ENCODE data around the gene UBAP1. TPM values are rescaled to one million over a fixed set of nuclear protein-coding genes. Genes with fewer than 3 reads are reported as not detected.
"Not testable (repeated sequence)": the region's sequence is repeated elsewhere in the genome, so short reads cannot be mapped to it uniquely, and the experiment has no call there.

UBAP1 gene
- total RNA-seq, 1 donor from 2014 or later, result 35.8 TPM

DNA sequence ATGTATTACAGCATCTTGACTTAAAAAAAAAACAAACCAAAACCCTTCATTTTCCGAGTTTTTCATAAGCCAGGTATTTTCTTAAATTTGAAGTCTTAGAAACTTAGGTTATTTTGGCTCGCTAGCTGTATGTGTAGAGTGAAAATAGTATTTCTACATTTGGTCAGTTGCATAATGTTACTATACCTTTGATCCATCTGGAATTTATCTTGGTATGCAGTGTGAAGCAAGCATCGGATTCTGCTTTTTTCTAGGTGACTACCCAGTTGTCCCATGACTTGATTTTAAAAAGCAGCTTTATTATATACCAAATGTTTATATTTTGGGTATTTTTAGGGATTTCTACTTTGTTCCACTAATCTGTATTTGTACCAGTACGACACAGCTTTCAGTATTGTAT lies 27.7 kb downstream of the UBAP1 start:
- no peak for DNase-seq (ENCODE audit: low read depth, low spot score)
- Mint-ChIP-seq H3K4me1 (peaks cover 3% of the 10 kb centered on the region), H3K27me3 (ENCODE audit: low read depth) (no peaks in the 10 kb centered on the region), H3K27ac (ENCODE audit: unreplicated experiment) (no peak overlapping the region), H3K4me3 (no peak overlapping the region), H3K36me3 (ENCODE audit: low read depth) (no peaks in the 10 kb centered on the region), H3K9me3 (no peaks in the 10 kb centered on the region)
- TF ChIP-seq, protein P1, sequence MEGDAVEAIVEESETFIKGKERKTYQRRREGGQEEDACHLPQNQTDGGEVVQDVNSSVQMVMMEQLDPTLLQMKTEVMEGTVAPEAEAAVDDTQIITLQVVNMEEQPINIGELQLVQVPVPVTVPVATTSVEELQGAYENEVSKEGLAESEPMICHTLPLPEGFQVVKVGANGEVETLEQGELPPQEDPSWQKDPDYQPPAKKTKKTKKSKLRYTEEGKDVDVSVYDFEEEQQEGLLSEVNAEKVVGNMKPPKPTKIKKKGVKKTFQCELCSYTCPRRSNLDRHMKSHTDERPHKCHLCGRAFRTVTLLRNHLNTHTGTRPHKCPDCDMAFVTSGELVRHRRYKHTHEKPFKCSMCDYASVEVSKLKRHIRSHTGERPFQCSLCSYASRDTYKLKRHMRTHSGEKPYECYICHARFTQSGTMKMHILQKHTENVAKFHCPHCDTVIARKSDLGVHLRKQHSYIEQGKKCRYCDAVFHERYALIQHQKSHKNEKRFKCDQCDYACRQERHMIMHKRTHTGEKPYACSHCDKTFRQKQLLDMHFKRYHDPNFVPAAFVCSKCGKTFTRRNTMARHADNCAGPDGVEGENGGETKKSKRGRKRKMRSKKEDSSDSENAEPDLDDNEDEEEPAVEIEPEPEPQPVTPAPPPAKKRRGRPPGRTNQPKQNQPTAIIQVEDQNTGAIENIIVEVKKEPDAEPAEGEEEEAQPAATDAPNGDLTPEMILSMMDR (conservative IDR thresholded peaks at IDR 0.05), result no peak

DNA sequence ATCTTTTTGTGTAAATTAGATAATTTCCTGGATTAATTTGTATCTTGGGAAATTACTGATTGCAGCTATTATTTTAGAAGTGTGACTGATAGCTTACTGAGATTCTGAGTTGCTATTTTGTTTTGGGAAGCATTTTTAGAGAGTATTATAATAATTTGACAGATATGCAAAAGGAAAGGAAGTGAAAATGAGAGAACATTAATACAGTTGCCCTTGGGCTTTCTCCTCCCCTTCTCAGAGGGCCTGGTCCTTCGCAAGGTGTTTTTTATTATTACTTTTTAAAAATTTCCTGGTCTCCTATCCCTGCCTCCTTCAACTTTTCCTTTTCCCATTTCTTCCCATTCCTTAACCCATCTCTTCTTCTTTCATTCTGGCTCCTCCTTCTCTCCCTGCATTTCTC lies 32.6 kb downstream of the UBAP1 start:
- Mint-ChIP-seq H3K9me3 (no peaks in the 10 kb centered on the region), H3K4me1 (peaks cover 3% of the 10 kb centered on the region), H3K4me3 (no peak overlapping the region), H3K27ac (ENCODE audit: unreplicated experiment) (no peak overlapping the region), H3K27me3 (ENCODE audit: low read depth) (no peaks in the 10 kb centered on the region), H3K36me3 (ENCODE audit: low read depth) (peaks cover 4% of the 10 kb centered on the region)
- TF ChIP-seq, protein P1 (conservative IDR thresholded peaks at IDR 0.05), result no peak
- DNase-seq (ENCODE audit: low read depth, low spot score), result no peak

DNA sequence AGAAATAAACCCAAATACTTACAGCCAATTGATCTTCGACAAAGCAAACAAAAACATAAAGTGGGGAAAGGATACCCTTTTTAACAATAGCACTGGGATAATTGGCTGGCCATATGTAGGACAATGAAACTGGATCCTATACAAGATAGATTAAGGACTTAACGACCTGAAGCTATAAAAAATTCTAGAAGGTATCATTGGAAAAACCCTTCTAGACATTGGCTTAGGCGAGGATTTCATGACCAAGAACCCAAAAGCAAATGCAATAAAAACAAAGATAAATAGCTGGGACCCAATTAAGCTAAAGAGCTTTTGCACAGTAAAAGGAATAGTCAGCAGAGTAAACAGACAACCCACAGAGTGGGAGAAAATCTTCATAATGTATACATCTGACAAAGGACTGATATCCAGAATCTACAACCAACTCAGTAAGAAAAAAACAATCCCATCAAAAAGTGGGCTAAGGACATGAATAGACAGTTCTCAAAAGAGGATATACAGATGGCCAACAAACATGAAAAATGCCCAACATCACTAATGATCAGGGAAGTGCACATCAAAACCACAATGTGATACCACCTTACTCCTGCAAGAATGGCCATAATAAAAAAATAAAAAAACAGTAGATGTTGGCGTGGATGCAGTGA lies 35.6 kb downstream of the UBAP1 start:
- H3K4me1 Mint-ChIP-seq; DNase-seq (ENCODE audit: low read depth, low spot score); H3K36me3 Mint-ChIP-seq (ENCODE audit: low read depth); H3K9me3 Mint-ChIP-seq; H3K27me3 Mint-ChIP-seq (ENCODE audit: low read depth); H3K4me3 Mint-ChIP-seq; H3K27ac Mint-ChIP-seq (ENCODE audit: unreplicated experiment): not testable (repeated sequence)

DNA sequence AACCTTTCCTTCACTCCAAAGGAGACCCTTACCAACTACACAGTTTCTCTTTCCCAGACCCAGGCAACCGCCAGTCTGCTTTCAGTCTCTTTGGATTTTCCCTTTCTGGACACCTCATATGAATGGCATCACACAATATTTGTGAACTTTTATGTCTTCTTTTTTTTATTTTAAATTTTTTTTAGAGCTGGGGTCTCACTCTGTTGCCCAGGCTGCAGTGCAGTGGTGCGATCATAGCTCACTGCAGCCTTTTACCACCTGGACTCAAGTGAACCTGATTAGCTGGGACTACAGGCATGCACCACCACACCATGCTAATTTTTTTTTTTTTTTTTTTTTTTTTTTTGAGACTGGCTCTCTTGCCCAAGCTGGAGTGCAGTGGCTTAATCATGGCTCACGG lies 37.5 kb downstream of the UBAP1 start:
- no peaks in the 10 kb centered on the region for H3K9me3 Mint-ChIP-seq
- H3K4me1 Mint-ChIP-seq, result no peaks in the 10 kb centered on the region
- DNase-seq (ENCODE audit: low read depth, low spot score), result no peak
- TF ChIP-seq, protein P1 (conservative IDR thresholded peaks at IDR 0.05), result no peak
- no peaks in the 10 kb centered on the region for H3K27me3 Mint-ChIP-seq (ENCODE audit: low read depth)
- H3K36me3 Mint-ChIP-seq (ENCODE audit: low read depth), result peaks cover 4% of the 10 kb centered on the region
- no peak overlapping the region for H3K27ac Mint-ChIP-seq (ENCODE audit: unreplicated experiment)
- no peak overlapping the region for H3K4me3 Mint-ChIP-seq

DNA sequence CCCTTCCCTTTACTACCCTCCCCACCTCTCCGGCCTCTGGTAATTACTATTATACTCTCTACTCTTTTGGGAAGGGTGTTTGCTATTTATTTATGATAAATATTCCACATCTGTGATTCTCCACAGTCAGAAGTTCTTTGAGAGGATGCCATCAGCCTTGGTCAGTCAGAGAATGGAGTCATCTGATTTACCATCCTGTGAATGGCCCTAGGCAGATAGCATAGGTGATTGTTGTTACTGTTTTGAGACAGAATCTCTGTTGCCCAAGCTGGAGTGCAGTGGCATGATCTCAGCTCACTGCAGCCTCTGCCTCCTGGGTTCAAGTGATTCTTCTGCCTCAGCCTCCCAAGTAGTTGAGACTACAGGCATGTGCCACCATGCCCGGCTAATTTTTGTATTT lies 38.2 kb downstream of the UBAP1 start:
- not testable (repeated sequence) for H3K36me3 Mint-ChIP-seq (ENCODE audit: low read depth); H3K27me3 Mint-ChIP-seq (ENCODE audit: low read depth); H3K4me1 Mint-ChIP-seq; H3K27ac Mint-ChIP-seq (ENCODE audit: unreplicated experiment); DNase-seq (ENCODE audit: low read depth, low spot score); H3K9me3 Mint-ChIP-seq; H3K4me3 Mint-ChIP-seq

DNA sequence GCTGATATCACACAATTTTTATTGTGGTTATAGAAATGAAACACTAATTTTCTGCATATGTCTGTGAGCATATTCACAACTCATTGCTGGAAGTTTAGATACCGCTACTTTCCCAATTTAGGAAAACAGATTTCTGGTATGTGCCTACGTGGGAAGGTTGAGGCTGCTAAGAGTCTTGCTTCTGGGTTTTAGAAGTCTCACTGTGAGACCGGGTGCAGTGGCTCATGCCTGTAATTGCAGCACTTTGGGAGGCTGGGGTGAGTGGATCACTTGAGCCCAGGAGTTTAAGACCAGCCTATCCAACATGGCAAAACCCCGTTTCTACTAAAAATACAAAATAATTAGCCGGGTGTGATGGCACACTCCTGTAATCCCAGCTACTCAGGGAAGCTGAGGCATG lies 39.6 kb downstream of the UBAP1 start:
- TF ChIP-seq, protein P1 (conservative IDR thresholded peaks at IDR 0.05), result no peak
- no peak for DNase-seq (ENCODE audit: low read depth, low spot score)
- Mint-ChIP-seq H3K27ac (ENCODE audit: unreplicated experiment) (no peak overlapping the region), H3K27me3 (ENCODE audit: low read depth) (no peaks in the 10 kb centered on the region), H3K36me3 (ENCODE audit: low read depth) (peaks cover 2% of the 10 kb centered on the region), H3K4me3 (no peak overlapping the region), H3K9me3 (no peaks in the 10 kb centered on the region), H3K4me1 (no peaks in the 10 kb centered on the region)

All from neural crest cell (in vitro differentiated cells).